Astrocyte (in vitro differentiated cells and primary cell): ENCODE results near the gene QTRT2. TPM values are rescaled to one million over a fixed set of nuclear protein-coding genes. Genes with fewer than 3 reads are reported as not detected.

ENCODE experiments used
- DNase-seq: peaks from one replicate; pipeline ENCODE4 v3.0.0-alpha.2; 2010; ENCODE audit warnings: low read depth
- FAIRE-seq: peaks from 2 replicates; lab custom pipeline; 2011; peaks lifted over from hg19 to GRCh38; lab: Jason Lieb, UNC
- H2AFZ ChIP-seq: 2 replicates; pipeline ENCODE4 v1.6.0; 2012; ENCODE audit warnings: low read depth, low read length, inconsistent platforms
- H3K27ac ChIP-seq: 2 replicates; pipeline ENCODE4 v1.5.1; 2011; ENCODE audit warnings: low read depth, low read length, inconsistent platforms
- H3K27me3 ChIP-seq: 2 replicates; pipeline ENCODE4 v1.6.0; 2011; ENCODE audit warnings: low read length, inconsistent platforms; ENCODE audit not compliant: insufficient read depth
- H3K36me3 ChIP-seq: 2 replicates; pipeline ENCODE4 v1.5.1; 2011; ENCODE audit warnings: low read length, inconsistent platforms; ENCODE audit not compliant: insufficient read depth
- H3K4me1 ChIP-seq: 2 replicates; pipeline ENCODE4 v1.5.1; 2011; ENCODE audit warnings: low read length, inconsistent platforms; ENCODE audit not compliant: insufficient read depth
- H3K4me2 ChIP-seq: 2 replicates; pipeline ENCODE4 v1.6.0; 2012; ENCODE audit warnings: low read length, inconsistent platforms
- H3K4me3 ChIP-seq: 2 replicates; pipeline ENCODE4 v1.5.1; 2011; ENCODE audit warnings: low read depth, mild to moderate bottlenecking, low read length, inconsistent platforms; ENCODE audit not compliant: insufficient read depth
- H3K79me2 ChIP-seq: 2 replicates; pipeline ENCODE4 v1.6.0; 2012; ENCODE audit warnings: mild to moderate bottlenecking, low read length, inconsistent platforms; ENCODE audit not compliant: insufficient read depth
- H3K9ac ChIP-seq: 2 replicates; pipeline ENCODE4 v1.6.0; 2012; ENCODE audit warnings: mild to moderate bottlenecking, low read length, inconsistent platforms
- H3K9me3 ChIP-seq: 2 replicates; pipeline ENCODE4 v1.5.1; 2012; ENCODE audit warnings: low read depth, mild to moderate bottlenecking, low read length, inconsistent platforms; ENCODE audit not compliant: insufficient read depth
- H4K20me1 ChIP-seq: 2 replicates; pipeline ENCODE4 v1.6.0; 2012; ENCODE audit warnings: low read length, inconsistent platforms; ENCODE audit not compliant: insufficient read depth
- H3K27ac Mint-ChIP-seq: one replicate; pipeline ENCODE4 v1.8.0; 2021; ENCODE audit warnings: mild to moderate bottlenecking, mixed read lengths; ENCODE audit not compliant: unreplicated experiment
- H3K27me3 Mint-ChIP-seq: one replicate; pipeline ENCODE4 v1.8.0; 2021; ENCODE audit warnings: low read depth, mixed read lengths; ENCODE audit not compliant: unreplicated experiment
- H3K36me3 Mint-ChIP-seq: one replicate; pipeline ENCODE4 v1.8.0; 2021; ENCODE audit warnings: low read depth, mixed read lengths; ENCODE audit not compliant: unreplicated experiment
- H3K4me1 Mint-ChIP-seq: one replicate; pipeline ENCODE4 v1.8.0; 2021; ENCODE audit warnings: low read depth, mixed read lengths; ENCODE audit not compliant: unreplicated experiment
- H3K4me3 Mint-ChIP-seq: one replicate; pipeline ENCODE4 v1.8.0; 2021; ENCODE audit warnings: mild to moderate bottlenecking, moderate library complexity, mixed read lengths; ENCODE audit not compliant: unreplicated experiment
- H3K9me3 Mint-ChIP-seq: one replicate; pipeline ENCODE4 v1.8.0; 2021; ENCODE audit warnings: mild to moderate bottlenecking, mixed read lengths; ENCODE audit not compliant: unreplicated experiment
- EZH2 ChIP-seq: IDR thresholded peaks from 2 replicates; pipeline ENCODE4 v1.6.1; 2012; ENCODE audit warnings: mild to moderate bottlenecking, low read length, inconsistent platforms; ENCODE audit not compliant: insufficient read depth
- total RNA-seq: library from RNA; stranded (reverse); gene quantifications from 2 replicates; pipeline ENCODE4 v1.2.1, GENCODE V29; 2021
- TF ChIP-seq, protein P1 (sequence below): IDR thresholded peaks from 2 replicates; pipeline ENCODE4 v1.5.1; 2011; ENCODE audit warnings: low read depth, mild to moderate bottlenecking, inconsistent platforms, low read length, moderate library complexity; ENCODE audit not compliant: insufficient read depth

Gene QTRT2
- total RNA-seq, 1 donor from 2014 or later, result 22.7 TPM

DNA sequence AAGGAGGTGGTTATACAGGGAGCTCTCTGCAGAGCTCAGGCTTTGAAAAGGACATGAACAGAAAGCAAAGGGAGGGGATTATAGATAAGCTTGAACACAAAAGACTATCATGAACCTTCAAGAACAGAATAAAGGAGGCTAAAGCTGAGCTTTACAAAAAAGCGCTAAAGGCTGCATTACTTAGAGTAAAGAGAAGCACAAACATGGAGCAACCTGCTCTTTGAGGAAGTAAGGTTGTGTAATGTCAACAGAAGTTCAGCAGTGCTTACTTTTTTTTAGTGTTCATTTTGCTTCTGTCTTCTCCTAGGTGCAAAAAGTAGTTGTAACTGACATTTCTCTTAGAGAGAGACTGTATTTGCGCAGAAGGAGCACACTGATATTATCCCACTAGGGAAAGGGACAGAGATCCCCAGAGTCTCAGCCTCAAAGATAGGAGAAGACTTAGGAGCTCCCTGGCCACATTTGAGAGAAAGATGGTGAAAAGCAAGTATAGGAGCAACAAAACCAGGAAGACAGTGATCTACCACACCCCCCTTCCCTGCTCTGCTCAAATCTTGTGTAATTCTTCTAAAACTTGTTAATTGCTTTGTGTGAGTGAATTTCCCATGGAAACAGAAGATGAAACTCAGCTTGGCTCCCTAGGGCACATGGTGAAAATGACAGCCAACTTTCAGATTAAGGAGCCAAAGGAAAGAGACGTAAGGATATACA is 54.7 kb downstream of the QTRT2 start:
- no peak for TF ChIP-seq EZH2
- TF ChIP-seq, protein P1, sequence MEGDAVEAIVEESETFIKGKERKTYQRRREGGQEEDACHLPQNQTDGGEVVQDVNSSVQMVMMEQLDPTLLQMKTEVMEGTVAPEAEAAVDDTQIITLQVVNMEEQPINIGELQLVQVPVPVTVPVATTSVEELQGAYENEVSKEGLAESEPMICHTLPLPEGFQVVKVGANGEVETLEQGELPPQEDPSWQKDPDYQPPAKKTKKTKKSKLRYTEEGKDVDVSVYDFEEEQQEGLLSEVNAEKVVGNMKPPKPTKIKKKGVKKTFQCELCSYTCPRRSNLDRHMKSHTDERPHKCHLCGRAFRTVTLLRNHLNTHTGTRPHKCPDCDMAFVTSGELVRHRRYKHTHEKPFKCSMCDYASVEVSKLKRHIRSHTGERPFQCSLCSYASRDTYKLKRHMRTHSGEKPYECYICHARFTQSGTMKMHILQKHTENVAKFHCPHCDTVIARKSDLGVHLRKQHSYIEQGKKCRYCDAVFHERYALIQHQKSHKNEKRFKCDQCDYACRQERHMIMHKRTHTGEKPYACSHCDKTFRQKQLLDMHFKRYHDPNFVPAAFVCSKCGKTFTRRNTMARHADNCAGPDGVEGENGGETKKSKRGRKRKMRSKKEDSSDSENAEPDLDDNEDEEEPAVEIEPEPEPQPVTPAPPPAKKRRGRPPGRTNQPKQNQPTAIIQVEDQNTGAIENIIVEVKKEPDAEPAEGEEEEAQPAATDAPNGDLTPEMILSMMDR, result no peak
- H3K9ac ChIP-seq, result no peak overlapping the region
- no peaks in the 10 kb centered on the region for H4K20me1 ChIP-seq
- Mint-ChIP-seq H3K4me3 (no peak overlapping the region), H3K4me1 (peaks cover 3% of the 10 kb centered on the region), H3K27me3 (peaks cover 5% of the 10 kb centered on the region), H3K36me3 (no peaks in the 10 kb centered on the region), H3K9me3 (peaks cover 2% of the 10 kb centered on the region), H3K27ac (no peak overlapping the region)
- H3K36me3 ChIP-seq, result no peaks in the 10 kb centered on the region
- H3K27ac ChIP-seq, result no peak overlapping the region
- H3K27me3 ChIP-seq, result no peaks in the 10 kb centered on the region
- no peaks in the 10 kb centered on the region for H3K4me1 ChIP-seq
- no peak overlapping the region for H3K4me2 ChIP-seq
- H2AFZ ChIP-seq, result no peak overlapping the region
- no peak for DNase-seq
- H3K79me2 ChIP-seq, result no peaks in the 10 kb centered on the region
- no peaks in the 10 kb centered on the region for H3K9me3 ChIP-seq
- no peak for FAIRE-seq
- no peak overlapping the region for H3K4me3 ChIP-seq

DNA sequence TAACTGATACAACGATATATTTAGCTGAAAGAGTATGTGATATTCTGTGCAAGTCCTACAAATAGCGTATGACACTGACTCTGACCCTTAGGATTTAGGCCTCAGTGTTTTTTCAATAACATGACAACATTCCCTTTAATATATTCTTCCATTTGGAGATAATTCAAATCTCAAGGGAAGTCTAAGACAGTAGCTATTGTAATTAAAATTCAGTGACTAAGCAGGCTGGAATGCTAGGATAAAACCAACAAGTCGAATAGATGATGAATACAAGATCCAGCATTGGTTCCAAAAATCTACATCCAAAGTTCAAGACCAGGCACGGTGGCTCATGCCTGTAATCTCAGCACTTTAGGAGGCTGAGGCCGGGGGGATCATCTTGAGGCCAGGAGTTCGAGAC is 56.2 kb downstream of the QTRT2 start:
- no peak overlapping the region for H3K27ac Mint-ChIP-seq
- H3K9me3 Mint-ChIP-seq, result peaks cover 2% of the 10 kb centered on the region
- H3K79me2 ChIP-seq, result no peaks in the 10 kb centered on the region
- H3K27me3 ChIP-seq, result no peaks in the 10 kb centered on the region
- H3K27ac ChIP-seq, result no peak overlapping the region
- H3K9me3 ChIP-seq, result no peaks in the 10 kb centered on the region
- H3K27me3 Mint-ChIP-seq, result peaks cover 5% of the 10 kb centered on the region
- no peak for FAIRE-seq
- no peaks in the 10 kb centered on the region for H3K4me1 ChIP-seq
- H3K9ac ChIP-seq, result no peak overlapping the region
- no peak overlapping the region for H2AFZ ChIP-seq
- H3K36me3 Mint-ChIP-seq, result no peaks in the 10 kb centered on the region
- TF ChIP-seq, protein P1, result no peak
- TF ChIP-seq EZH2, result no peak
- no peaks in the 10 kb centered on the region for H4K20me1 ChIP-seq
- H3K36me3 ChIP-seq, result no peaks in the 10 kb centered on the region
- H3K4me3 ChIP-seq, result no peak overlapping the region
- DNase-seq, result peak; percentile 67
- no peak overlapping the region for H3K4me2 ChIP-seq
- no peak overlapping the region for H3K4me3 Mint-ChIP-seq
- peaks cover 3% of the 10 kb centered on the region for H3K4me1 Mint-ChIP-seq

DNA sequence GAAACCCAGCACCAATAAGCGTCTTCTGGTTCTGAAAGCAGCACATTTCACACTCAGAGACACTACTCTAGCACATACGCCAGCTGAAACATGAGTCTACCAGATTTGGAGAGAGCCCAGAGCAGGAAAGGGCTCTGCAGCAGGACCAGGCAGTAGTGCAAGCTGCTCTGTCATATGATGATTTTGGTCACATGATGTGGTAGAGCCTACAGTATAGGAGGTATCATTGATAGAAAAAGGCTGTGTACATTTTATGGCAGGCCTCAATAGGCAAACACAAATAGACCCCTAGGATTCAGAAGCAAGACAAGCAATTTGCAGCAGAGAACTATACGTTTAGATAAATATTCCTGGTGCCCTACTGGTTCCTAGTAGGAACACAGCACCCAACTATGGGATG is 58.2 kb downstream of the QTRT2 start:
- Histone ChIP-seq H3K4me3 (no peak overlapping the region), H2AFZ (no peak overlapping the region), H3K9ac (no peak overlapping the region), H3K4me1 (no peaks in the 10 kb centered on the region), H3K27ac (no peak overlapping the region), H4K20me1 (no peaks in the 10 kb centered on the region), H3K4me2 (no peak overlapping the region), H3K79me2 (no peaks in the 10 kb centered on the region), H3K27me3 (no peaks in the 10 kb centered on the region), H3K9me3 (no peaks in the 10 kb centered on the region), H3K36me3 (no peaks in the 10 kb centered on the region)
- H3K4me3 Mint-ChIP-seq, result no peak overlapping the region
- no peaks in the 10 kb centered on the region for H3K36me3 Mint-ChIP-seq
- H3K9me3 Mint-ChIP-seq, result peaks cover 2% of the 10 kb centered on the region
- DNase-seq, result no peak
- H3K4me1 Mint-ChIP-seq, result peaks cover 3% of the 10 kb centered on the region
- peaks cover 5% of the 10 kb centered on the region for H3K27me3 Mint-ChIP-seq
- FAIRE-seq, result no peak
- TF ChIP-seq EZH2, result no peak
- TF ChIP-seq, protein P1, result no peak
- H3K27ac Mint-ChIP-seq, result no peak overlapping the region
